HL-60/S4 treated with retinoic acid at 250 ng/mL for 4 days and 3 days (cell line): ENCODE results near the gene MMP28.

Source experiments
- in situ Hi-C: fragments of 300-500 bp; cut with MboI; formaldehyde crosslinking; loops from 2 replicates; pipeline ENCODE4 v1.7.0; 2022; ENCODE audit warnings: low sequenced_read_pairs

MMP28 gene

DNA sequence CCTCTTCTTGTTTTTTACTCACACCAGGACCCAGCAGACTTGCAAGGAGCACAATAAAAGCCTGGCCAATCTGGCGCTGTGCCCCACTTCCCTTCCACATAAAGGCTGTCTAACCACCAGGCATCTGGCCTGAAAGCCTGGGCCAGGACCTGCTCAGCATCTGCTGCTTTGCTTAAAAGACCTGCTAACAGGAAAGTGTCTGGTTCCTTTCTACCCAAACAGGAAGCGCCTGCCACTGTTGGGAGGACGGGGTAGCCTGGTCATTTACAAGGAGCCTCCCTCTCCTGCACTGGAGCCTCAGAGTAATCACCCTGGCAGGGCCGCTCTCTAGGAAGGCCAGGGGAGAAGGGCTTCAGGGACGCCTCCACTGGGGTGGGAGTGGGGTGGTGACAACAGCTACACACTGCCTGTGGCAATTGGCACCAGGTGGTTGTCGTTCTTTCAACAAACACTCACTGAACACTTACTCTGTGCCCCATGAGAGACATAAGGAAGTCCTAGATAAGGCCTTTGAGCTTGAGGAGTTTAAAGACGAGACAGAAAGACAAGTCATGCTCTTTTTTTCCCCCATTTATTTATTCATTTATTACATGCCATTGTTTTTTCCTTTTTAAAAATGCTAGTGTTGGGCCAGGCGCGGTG is 6.3 kb upstream of the MMP28 start:
- in situ Hi-C loops = no loop called here

DNA sequence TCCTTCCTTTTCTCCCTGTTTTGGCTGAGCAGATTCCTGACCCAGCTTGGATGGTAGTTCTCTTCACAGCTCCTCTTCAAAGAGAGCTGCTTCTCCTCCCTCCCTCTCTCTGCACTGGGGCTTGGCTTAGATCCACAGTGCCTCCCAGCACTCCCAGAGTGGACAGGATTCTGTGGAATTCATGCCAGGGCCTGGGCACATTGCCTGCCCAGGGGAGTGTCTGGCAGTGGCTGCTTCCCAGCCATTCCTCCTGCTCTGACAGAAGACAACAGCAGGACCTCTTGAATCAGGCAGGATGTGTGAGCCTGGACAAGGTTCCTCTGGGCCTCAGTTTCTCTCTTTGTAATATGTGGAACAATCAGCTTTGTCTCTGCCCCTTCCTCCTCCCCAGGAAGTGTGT is 4.5 kb upstream of the MMP28 start:
- in situ Hi-C loops = no loop called here

DNA sequence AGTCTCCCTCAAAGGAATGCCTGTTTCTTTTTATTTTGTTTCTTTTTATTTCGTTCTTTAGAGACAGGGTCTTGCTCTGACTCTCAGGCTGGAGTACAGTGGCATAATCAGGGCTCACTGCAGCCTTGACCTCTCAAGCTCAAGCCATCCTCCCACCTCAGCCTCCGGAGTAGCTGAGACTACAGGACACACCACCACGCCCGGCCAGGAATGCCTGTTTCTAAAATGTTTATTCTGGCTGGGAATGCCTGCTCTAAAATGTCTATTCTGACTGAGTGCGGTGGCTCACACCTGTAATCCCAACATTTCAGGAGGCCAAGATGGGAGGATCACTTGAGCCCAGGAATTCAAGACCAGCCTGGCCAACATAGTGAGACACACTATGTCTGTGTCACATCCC is 2.5 kb upstream of the MMP28 start:
- in situ Hi-C loops = no loop called here

DNA sequence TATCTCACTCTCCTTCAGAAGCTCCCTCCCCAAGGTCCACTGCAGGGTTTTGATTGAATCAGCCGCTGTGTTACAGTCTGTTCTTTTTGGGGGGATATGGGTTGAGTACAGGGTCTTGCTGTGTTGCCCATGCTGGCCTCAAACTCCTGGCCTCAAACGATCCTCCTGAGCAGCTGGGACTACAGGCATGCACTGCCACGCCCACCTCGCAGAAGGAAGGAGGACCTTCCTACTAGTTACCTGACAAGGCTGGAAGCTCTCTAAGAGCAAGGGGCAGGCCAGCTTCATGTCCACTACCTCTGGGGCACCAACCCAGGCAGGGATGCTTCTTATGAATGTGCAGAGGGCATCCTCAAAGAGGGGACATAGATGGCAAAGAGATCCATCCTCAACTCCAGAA is 1.9 kb upstream of the MMP28 start:
- in situ Hi-C loops = no loop called here

DNA sequence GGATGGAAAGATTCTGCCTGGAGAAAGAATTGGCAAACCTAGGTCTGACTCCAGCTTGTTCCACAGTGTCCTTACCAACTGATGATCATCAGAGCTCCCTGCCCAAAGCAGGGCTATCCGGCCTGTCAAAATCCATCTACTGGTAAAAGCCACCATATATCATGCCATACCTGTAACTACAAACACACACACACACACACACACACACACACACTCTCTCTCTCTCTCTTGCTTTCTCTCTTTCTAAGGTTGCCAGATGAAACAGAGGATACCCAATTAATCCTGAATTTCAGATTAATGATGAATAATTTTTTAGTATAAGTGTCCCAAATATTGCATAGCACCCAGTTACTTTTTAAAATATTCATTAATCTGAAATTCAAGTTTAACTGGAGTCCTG is 1.5 kb upstream of the MMP28 start:
- in situ Hi-C loops = no loop called here

DNA sequence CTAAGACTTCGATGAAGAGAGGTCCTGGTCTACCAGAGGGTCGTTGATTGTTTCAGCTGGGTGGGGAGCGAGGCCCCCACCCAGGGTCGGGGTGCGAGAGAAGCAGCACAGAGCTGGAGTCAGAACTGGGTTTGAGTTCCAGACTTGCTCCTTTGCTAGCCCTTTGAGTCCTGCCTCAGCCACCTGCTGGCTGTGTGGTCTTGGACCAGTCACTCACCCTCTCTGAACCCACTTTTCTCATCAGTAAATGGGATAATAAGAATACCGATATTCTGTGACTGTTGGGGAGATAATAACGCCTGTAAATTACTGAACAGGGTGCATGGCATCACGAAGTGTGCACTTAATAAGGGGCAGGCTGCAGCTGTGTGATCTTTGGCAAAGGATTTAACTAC is 427 bp upstream of the MMP28 start:
- in situ Hi-C loops = no loop called here

DNA sequence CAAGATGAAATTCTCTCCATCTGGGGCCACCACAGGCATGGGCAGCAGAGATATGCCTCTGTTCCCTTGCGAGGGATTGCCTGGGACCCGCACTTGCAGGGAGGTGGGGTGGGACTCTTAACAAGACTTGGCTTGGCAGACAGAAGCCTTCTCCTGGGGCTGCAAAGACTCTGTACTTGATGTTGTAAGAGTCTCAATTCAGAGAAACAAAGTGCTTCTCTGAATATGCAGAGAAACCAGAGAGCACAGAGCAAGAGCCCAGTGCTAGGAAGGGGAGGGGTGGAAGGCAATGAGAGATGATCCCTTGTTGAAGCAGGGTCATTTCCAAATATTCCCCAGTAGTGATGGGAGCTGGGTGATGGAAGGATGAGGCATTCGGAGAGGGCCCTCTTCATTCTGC is 2.2 kb downstream of the MMP28 start:
- in situ Hi-C loops = no loop called here

DNA sequence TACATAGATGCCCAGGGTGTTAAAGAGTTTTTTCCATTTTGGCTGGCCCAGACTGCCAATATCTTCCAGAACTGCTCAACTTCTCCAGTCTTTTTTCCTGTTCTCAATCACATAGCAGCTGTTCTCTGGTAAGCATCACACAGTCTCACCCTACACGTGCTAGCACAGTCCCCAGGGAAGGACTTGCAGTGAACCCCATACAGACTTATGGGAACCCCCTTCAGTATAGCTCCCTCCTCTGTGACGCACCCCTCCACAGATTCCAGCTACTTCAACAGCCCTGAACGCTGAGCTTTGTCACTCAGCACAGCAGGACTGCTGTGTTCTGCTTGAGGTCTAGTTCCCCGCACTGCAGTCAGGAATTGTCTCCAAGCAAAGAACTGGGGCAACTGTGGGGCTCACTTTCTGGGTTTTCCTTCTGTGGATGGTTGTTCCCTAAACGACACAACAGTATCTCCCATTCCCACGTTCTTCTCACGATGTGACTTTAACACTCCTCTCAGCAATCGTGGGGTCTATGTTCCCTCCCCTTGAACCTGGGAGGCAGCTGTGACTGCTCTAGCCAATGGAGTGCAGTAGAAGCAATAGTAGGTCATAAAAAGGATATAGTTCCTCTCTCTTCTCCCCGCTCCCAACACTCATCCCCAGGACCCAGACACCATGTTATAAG is 3.6 kb downstream of the MMP28 start:
- in situ Hi-C loops = no loop called here

DNA sequence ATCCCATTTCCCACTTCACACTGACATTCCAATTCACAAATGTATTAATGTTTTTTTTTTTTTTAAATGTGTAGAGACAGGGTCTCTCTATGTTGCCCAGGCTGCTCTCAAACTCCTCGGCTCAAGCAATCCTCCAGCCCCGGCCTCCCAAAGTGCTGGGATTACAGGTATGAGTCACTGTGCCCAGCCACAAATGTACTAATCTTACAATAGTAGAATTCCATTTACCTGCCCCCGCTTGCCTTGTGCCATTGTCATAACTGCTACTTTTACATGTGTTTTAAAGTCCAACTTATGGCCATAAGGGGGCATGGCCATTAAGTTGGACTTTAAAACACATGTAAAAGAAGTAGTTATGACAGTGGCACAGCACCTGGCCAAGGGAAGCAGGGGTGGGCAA is 4.6 kb downstream of the MMP28 start:
- in situ Hi-C loops = no loop called here

DNA sequence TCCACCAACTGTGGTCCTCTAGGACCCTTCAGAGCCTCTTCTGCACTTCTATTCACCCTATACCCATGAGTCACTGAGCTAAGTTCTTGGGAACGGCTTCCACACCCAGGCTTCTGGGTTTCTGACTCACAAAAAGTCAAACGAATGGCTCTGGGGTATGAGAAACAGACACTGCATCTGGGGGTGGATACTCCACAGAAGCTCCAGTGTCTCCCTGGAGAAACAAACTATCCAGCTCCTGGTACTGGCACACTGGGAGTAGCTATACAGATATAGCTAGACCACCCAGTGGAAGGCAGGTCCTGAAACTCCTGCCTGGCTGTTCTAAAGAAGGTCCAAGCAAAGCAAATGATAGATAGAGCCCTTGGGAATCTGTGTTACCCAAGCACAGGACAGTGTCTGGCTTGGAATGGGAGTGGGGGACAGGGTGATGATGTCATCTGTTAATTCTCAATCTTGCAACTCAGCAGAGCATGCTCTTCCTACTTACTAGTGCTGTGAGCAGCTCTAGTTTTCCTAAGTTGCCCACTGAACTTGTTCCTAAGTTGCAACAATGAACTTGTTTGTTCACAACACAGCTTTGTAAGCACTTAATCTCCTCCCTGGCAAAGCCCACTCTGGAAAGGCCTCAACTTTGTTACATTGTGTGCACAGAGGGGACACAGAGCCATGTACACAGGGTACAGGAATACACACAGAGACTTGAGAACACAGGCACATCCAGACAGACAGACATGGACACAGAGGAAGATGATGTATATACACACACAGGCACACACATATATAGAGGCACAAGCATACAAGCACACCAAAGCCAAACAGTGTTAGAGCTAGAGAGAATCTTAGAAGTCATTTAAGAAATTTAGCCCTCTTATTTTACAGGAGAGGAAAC is 6.7 kb downstream of the MMP28 start:
- in situ Hi-C loops = no loop called here

DNA sequence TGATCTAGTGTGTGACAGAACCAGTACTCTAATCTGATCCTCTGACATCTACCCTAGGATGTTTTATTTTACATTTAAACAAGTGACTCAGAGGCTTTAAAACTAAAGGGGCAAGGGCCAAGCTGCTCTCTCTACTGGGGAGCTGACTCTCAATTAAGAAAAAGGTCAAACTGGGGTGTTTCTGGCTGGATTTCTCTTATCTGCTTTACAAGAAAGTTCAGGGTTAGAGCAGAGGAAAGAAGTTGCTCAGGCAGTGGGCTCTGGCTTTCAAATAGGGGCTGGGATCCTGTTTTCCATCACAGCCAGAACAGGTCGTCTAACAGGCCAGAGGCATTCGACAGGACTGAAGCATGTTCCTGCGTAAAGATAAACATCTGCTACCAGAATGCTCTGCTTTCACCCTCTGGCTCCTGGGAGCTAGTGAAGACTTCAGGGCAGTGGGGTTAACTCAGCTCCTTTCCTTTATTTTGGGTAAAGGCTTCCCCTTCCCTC is 8.5 kb downstream of the MMP28 start:
- in situ Hi-C loops = no loop called here

DNA sequence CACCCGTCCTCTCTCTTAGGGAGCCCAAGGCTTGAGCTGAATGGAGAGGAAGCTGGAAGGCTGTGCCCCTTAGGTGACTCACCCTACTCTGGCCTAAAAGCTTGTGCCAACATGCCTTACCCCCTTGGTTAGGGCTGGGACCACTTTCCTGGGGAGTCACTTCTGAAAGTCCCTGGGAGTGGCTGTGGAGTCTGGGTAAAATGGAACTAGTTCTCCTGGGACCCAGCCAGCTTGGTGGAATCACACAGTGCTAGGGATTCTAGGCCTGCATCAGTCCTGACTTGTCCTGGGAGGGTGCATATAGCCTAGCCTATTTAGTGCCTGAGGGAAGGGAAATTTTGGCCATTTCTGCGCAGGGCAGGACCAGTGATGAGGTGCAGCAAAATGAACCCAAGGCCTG is 10.5 kb downstream of the MMP28 start:
- in situ Hi-C loops = no loop called here

DNA sequence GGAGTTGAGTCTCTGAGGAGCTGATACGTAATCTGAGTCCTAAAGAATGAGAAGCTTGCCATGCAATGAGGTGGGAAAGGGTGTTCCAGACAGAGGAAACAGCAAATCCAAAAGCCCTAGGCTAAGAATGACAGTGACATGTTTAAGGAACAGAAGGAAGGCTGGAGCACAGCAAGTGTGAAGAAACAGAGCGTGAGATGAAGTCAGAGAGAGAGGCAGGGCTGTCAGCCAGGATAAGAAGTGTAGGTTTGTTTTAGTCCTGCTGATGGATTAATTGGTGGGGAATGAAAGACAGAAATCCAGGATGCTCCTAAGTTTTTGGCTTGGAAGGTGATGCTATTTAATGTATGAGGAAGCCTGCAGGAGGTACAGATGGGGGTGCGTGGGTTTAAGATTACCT is 14.5 kb downstream of the MMP28 start:
- in situ Hi-C loops = no loop called here

DNA sequence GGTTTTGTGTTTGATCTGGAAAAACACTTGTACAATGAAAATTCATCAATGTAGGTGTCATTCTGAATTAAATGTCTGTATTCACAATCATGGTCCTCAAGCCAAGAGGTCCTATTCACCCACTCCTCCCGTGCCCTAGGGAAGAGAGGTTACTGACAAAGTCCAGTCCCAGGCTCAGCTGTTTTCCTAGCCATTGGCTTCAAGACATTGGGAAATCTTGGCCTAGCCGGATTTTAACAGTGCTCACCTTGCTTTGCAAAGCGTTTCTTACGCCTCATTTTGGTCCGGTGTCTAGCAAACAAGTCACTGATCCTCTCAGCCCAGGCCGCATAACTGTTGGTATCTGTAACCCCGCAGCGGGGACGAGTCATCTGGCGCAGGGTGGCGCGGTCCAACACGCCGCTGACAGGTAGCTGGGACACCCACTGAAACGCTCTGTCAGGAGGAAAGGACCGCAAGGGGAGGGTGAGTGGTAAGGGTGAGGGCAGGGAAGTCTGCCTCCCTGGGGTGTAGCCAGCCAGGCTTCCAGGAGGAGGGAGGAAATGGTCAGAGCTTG is 16.7 kb downstream of the MMP28 start:
- in situ Hi-C loops = no loop called here

DNA sequence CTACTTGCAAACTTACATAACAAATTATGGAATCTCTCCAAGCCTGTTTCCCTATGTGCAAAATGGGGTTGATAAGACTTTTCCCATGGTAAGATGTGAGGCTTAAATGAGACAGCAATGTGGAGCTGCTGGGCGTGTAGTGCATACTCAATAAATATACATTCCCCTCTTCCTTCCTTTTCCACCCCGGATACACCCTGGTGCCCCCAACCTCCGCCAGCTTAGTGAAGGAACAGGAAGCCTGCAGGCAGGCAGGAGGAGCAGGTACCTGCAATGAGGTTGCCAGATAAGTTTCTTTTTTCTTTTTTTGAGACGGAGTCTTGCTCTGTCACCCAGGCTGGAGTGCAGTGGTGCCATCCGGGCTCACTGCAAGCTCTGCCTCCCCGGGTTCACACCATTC is 19.9 kb downstream of the MMP28 start:
- in situ Hi-C loops = no loop called here

DNA sequence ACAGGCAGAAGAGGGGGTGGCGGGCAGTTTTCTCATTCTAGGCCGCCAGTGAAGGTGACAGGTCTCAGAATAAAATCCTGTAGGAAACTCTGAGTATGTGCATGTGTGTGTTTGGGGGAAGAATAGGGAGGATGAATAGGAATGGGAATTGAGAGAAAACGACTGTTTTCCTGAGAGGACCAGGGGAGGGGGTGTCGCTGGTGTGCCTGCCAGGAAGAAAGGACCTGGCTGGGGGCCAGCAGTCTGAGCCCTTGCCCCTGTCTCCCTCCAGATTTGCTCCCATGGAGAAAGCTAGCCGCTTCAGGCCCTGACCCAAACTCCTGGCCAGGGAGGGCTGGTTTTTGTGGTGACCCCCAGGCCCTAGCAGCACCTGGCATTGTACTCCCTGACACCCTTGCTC is 20.4 kb downstream of the MMP28 start:
- in situ Hi-C loops = no loop called here

DNA sequence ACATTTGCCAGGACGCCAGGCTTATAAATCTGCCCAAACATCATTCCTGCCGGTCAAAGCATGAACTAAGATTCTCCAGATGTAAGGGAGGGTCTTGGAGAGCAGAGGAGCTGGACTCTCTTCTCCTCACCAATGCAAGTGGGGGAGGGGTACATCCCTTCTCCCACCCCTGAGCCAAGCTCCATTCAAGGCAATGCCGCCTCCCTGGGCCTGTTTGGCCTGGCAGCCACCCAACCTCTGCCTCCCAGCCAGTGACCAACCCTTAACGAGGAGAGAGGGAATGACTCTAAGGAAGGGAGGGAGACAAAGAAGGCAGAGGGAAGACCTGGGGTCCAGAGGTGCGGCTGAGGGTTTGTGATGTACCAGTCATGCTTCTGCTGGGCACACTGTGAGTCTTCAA is 20.9 kb downstream of the MMP28 start:
- in situ Hi-C loops = no loop called here

DNA sequence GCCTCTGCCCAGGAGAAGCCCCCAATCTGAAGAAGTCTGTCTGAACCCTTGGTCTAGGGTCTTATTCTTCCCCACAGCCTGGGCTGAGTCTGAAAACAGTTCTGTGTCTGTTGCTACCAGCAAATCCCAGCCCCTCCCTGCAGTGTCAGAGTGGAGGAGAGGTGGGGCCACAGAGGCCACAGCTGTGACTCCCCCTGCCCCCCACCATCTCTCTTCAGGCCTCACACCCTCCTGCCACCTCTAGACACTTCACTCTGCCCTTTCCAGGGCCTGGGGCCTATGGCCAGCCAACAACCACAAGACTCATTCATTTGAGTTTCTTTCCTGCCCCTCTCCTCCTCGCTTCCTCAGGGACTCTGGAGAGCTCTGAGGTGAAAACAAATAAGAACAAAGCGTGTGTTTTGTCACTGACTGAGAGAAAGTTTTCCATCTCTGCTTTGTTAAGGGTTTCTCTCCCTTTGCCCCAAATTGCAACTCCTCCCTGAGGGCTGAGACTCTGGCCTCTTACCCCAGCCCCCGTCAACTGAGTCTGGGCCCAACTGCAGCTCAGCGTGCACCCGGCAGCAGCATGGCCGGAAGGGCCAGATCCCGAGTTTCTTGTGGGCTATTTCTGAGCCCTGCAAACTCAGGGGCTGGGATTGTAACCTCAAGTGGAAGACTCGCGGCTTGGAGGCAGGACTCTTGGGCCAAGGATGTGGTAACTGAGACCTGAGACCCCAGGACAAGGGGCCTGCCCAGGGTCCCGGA is 21.6 kb downstream of the MMP28 start:
- in situ Hi-C loops = no loop called here

DNA sequence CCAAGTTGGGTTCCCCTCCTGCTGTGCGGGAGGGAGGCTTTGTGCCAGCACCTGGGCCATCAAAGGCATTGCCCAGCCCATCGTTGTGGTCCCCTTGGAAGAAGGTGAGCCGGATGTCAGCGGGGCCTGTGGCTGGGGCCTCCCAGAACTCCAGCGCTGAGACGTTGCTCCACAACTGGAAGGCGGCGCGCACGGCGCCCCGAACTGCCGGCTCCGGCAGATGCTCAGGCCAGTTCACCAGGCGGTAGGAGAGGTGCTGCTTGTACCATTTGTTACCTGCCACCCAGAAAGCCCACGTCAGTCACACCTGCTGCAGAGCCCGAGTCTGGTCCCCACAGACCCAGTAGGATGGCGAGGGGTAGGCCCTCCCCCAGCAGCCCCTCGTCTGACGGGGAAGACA is 22.3 kb downstream of the MMP28 start:
- in situ Hi-C loops = no loop called here

DNA sequence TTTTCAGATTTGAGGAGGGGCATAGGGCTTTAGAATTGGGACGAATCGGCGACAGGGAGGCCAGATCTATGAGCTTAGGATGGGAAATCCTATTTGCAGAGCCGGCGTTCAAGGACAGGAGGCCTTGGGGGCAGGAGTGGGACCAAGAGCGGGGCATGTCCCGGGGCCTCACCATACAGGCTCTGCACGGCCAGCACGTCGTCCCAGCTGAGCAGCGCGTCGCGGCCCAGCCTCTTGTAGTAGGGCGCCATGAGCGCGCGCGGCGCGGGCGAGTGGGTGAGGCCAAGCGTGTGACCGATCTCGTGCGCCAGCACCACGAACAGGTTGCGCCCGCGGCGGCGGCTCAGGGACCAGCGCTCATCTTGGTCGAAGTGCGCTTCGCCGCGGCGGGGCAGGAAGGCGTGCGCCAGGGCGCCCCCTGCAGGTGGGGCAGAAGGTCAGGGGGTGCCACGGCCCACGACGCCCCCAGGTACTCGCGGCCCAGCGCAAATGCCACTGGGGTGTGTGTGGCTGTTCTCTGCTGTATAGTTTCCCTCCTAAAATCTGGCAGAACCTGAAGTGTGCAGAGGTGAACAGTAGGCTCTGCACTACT is 25.4 kb downstream of the MMP28 start:
- in situ Hi-C loops = no loop called here

DNA sequence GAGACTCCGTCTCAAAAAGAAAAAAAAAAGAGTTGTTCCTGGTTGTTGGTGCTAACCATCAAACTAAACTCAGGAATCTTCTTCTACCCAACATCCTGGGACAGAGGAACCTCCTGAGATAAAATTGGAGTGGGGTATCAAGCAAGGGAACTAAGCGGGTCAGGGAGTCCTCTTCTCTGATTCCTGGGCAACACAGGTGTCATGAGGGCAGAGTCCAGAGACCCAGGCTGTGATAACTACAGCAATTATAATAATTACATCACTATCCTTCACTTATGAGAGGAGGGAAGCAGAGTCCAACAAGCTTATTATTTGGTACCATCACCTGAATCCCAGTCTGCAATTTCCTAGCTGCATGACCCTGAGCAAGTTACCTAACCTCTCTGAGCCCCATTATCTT is 26.6 kb downstream of the MMP28 start:
- in situ Hi-C loops = no loop called here
